Liver (tissue), 9 donors: Measurements from ENCODE around the gene NTN1. TPM values are rescaled to one million over a fixed set of nuclear protein-coding genes. Genes with fewer than 3 reads are reported as not detected.

Experiments used
- DNase-seq: peaks from one replicate; pipeline ENCODE4 v3.0.0-alpha.2; 2017; ENCODE audit warnings: low spot score
- H3K27ac ChIP-seq, 2 donors: one replicate each; pipeline ENCODE4 v1.7.0; 2013; ENCODE audit warnings: inconsistent platforms in 2 of 2, low read length in 2 of 2, control low read depth in 1 of 2, low read depth in 1 of 2, mild to moderate bottlenecking in 1 of 2
- H3K27me3 ChIP-seq, 4 donors: one replicate each; pipeline versions ENCODE4 v1.6.1 to v1.7.0; 2013; ENCODE audit warnings: low read length in 3 of 4, inconsistent platforms in 1 of 4, mild to moderate bottlenecking in 1 of 4, moderate library complexity in 1 of 4; ENCODE audit not compliant: control insufficient read depth in 4 of 4, insufficient read depth in 4 of 4
- H3K36me3 ChIP-seq, 4 donors: one replicate each; pipeline versions ENCODE4 v1.6.1 to v1.7.0; 2013; ENCODE audit warnings: low read length in 3 of 4, mild to moderate bottlenecking in 3 of 4, low read depth in 1 of 4, moderate library complexity in 1 of 4; ENCODE audit not compliant: control insufficient read depth in 4 of 4, insufficient read depth in 3 of 4
- H3K4me1 ChIP-seq, 4 donors: one replicate each; pipeline versions ENCODE4 v1.6.1 to v1.7.0; 2013; ENCODE audit warnings: low read length in 3 of 4, mild to moderate bottlenecking in 3 of 4, moderate library complexity in 1 of 4; ENCODE audit not compliant: control insufficient read depth in 4 of 4, insufficient read depth in 4 of 4
- H3K4me3 ChIP-seq, 3 donors: one replicate each; pipeline versions ENCODE4 v1.6.1 to v1.7.0; 2013; ENCODE audit warnings: low read length in 3 of 3, control low read depth in 1 of 3, low read depth in 1 of 3, mild to moderate bottlenecking in 1 of 3
- H3K9ac ChIP-seq, 2 donors: one replicate each; pipeline ENCODE4 v1.7.0; 2013; ENCODE audit warnings: low read length in 2 of 2, mild to moderate bottlenecking in 2 of 2, moderate library complexity in 2 of 2, control low read depth in 1 of 2, low read depth in 1 of 2
- H3K9me3 ChIP-seq, 4 donors: one replicate each; pipeline versions ENCODE4 v1.6.1 to v1.7.0; 2013; ENCODE audit warnings: low read length in 3 of 4; ENCODE audit not compliant: control insufficient read depth in 4 of 4
- ATF3 ChIP-seq: IDR thresholded peaks from 2 replicates; pipeline ENCODE4 v1.6.1; 2016; ENCODE audit warnings: antibody characterized with exemption
- CTCF ChIP-seq: fragments of 150-350 bp; IDR thresholded peaks from 2 replicates; pipeline ENCODE4 v1.5.1; 2017; ENCODE audit warnings: improper control_type of control experiment, low read depth, low read length; ENCODE audit not compliant: missing input control
- EGR1 ChIP-seq, 2 donors: IDR thresholded peaks; 2 replicates each; pipeline ENCODE4 v1.6.1; 2016 to 2018; ENCODE audit warnings: antibody characterized with exemption in 2 of 2, low read depth in 2 of 2
- FOXA1 ChIP-seq: IDR thresholded peaks from 2 replicates; pipeline ENCODE4 v1.6.1; 2016; ENCODE audit warnings: antibody characterized with exemption
- FOXA2 ChIP-seq: IDR thresholded peaks from 2 replicates; pipeline ENCODE4 v1.6.1; 2016; ENCODE audit warnings: antibody characterized with exemption
- GABPA ChIP-seq, 2 donors: IDR thresholded peaks in 1 of 2; conservative IDR thresholded peaks in 1 of 2; 2 replicates each; pipeline ENCODE4 v1.6.1; 2016; ENCODE audit warnings: antibody characterized with exemption in 2 of 2, mild to moderate bottlenecking in 1 of 2, moderate library complexity in 1 of 2
- HNF4A ChIP-seq, 2 donors: conservative IDR thresholded peaks; 2 replicates each; pipeline ENCODE4 v1.6.1; 2016; ENCODE audit warnings: antibody characterized with exemption in 2 of 2, mild to moderate bottlenecking in 2 of 2
- HNF4G ChIP-seq: IDR thresholded peaks from 2 replicates; pipeline ENCODE4 v1.6.1; 2016; ENCODE audit warnings: antibody characterized with exemption
- JUND ChIP-seq, 2 donors: IDR thresholded peaks; 2 replicates each; pipeline ENCODE4 v1.6.1; 2016; ENCODE audit warnings: antibody characterized with exemption in 2 of 2
- MAX ChIP-seq: IDR thresholded peaks from 2 replicates; pipeline ENCODE4 v1.6.1; 2016; ENCODE audit warnings: antibody characterized with exemption
- NR2F2 ChIP-seq: IDR thresholded peaks from 2 replicates; pipeline ENCODE4 v1.6.1; 2016; ENCODE audit warnings: antibody characterized with exemption
- RAD21 ChIP-seq, 2 donors: IDR thresholded peaks; 2 replicates each; pipeline ENCODE4 v1.6.1; 2016; ENCODE audit warnings: antibody characterized with exemption in 2 of 2, mild to moderate bottlenecking in 2 of 2
- RXRA ChIP-seq, 2 donors: IDR thresholded peaks; 2 replicates each; pipeline ENCODE4 v1.6.1; 2017 to 2018; ENCODE audit warnings: antibody characterized with exemption in 2 of 2, mild to moderate bottlenecking in 1 of 2
- SP1 ChIP-seq: IDR thresholded peaks from 2 replicates; pipeline ENCODE4 v1.6.1; 2018; ENCODE audit warnings: antibody characterized with exemption, mild to moderate bottlenecking
- TAF1 ChIP-seq: conservative IDR thresholded peaks from 2 replicates; pipeline ENCODE4 v1.6.1; 2016; ENCODE audit warnings: antibody characterized with exemption, mild to moderate bottlenecking
- YY1 ChIP-seq: IDR thresholded peaks from 2 replicates; pipeline ENCODE4 v1.6.1; 2016; ENCODE audit warnings: antibody characterized with exemption, mild to moderate bottlenecking
- WGBS: extraction: QIAGEN DNeasy Blood & Tissue Kit; methylation state at CpG from one replicate; pipeline ENCODE4 v1.1.7; 2013; 5-methylcytosine and 5-hydroxymethylcytosine counted together
- polyA plus RNA-seq, 2 donors: library from polyadenylated mRNA; stranded (reverse) in 1 of 2; unstranded in 1 of 2; fragments of 200-250 nt in 1 of 2; fragments of >200 nt in 1 of 2; fragmentation: Nextera tagmentation in 1 of 2; extraction: Ambion mirVana in 1 of 2; gene quantifications; one replicate each; pipeline versions ENCODE4 v1.2.1 to v1.2.3, GENCODE V29; 2013 to 2015
- total RNA-seq, 2 donors: library from RNA; depleted of rRNA; stranded (reverse); fragments of >200 nt; gene quantifications; one replicate each; pipeline ENCODE4 v1.2.3, GENCODE V29; 2014
- TF ChIP-seq, protein P1 (sequence below): IDR thresholded peaks from 2 replicates; pipeline ENCODE4 v1.6.1; 2016; ENCODE audit warnings: antibody characterized with exemption
- TF ChIP-seq, protein P2 (sequence below): IDR thresholded peaks from 2 replicates; pipeline ENCODE4 v1.6.1; 2016; ENCODE audit warnings: antibody characterized with exemption, mild to moderate bottlenecking
- donor health status: healthy.
- donor health status: healthy.
- donor health status: healthy.
- donor health status: healthy.
- donor health status: healthy.

The NTN1 gene
- total and polyA plus RNA-seq, 4 donors = 0.14 to 8.7 (median 4.3) TPM

GRCh38 chr17:9204637-9205329, 183.5 kb downstream of the NTN1 start:
- TF ChIP-seq FOXA1 (no peak), MAX (no peak), GABPA (IDR thresholded peaks at IDR 0.05 in 1 of 2, conservative IDR thresholded peaks at IDR 0.05 in 1 of 2) (no peak), YY1 (no peak), EGR1 (IDR thresholded peaks at IDR 0.05; ENCODE audit: low read depth in 2 of 2) (no peak), RXRA (IDR thresholded peaks at IDR 0.05) (no peak), RAD21 (IDR thresholded peaks at IDR 0.05) (no peak), CTCF (no peak), TAF1 (no peak), FOXA2 (no peak), ATF3 (no peak), JUND (IDR thresholded peaks at IDR 0.05) (no peak), HNF4A (conservative IDR thresholded peaks at IDR 0.05) (no peak), HNF4G (no peak), NR2F2 (no peak), SP1 (no peak)
- TF ChIP-seq, protein P1, sequence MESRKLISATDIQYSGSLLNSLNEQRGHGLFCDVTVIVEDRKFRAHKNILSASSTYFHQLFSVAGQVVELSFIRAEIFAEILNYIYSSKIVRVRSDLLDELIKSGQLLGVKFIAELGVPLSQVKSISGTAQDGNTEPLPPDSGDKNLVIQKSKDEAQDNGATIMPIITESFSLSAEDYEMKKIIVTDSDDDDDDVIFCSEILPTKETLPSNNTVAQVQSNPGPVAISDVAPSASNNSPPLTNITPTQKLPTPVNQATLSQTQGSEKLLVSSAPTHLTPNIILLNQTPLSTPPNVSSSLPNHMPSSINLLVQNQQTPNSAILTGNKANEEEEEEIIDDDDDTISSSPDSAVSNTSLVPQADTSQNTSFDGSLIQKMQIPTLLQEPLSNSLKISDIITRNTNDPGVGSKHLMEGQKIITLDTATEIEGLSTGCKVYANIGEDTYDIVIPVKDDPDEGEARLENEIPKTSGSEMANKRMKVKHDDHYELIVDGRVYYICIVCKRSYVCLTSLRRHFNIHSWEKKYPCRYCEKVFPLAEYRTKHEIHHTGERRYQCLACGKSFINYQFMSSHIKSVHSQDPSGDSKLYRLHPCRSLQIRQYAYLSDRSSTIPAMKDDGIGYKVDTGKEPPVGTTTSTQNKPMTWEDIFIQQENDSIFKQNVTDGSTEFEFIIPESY = no peak
- TF ChIP-seq, protein P2, sequence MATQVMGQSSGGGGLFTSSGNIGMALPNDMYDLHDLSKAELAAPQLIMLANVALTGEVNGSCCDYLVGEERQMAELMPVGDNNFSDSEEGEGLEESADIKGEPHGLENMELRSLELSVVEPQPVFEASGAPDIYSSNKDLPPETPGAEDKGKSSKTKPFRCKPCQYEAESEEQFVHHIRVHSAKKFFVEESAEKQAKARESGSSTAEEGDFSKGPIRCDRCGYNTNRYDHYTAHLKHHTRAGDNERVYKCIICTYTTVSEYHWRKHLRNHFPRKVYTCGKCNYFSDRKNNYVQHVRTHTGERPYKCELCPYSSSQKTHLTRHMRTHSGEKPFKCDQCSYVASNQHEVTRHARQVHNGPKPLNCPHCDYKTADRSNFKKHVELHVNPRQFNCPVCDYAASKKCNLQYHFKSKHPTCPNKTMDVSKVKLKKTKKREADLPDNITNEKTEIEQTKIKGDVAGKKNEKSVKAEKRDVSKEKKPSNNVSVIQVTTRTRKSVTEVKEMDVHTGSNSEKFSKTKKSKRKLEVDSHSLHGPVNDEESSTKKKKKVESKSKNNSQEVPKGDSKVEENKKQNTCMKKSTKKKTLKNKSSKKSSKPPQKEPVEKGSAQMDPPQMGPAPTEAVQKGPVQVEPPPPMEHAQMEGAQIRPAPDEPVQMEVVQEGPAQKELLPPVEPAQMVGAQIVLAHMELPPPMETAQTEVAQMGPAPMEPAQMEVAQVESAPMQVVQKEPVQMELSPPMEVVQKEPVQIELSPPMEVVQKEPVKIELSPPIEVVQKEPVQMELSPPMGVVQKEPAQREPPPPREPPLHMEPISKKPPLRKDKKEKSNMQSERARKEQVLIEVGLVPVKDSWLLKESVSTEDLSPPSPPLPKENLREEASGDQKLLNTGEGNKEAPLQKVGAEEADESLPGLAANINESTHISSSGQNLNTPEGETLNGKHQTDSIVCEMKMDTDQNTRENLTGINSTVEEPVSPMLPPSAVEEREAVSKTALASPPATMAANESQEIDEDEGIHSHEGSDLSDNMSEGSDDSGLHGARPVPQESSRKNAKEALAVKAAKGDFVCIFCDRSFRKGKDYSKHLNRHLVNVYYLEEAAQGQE = no peak
- 84% methylated on average over 5 of the region's 5 CpGs for WGBS
- no peaks in the 10 kb centered on the region for H3K9me3 ChIP-seq
- H3K9ac ChIP-seq = no peak overlapping the region
- H3K4me3 ChIP-seq = no peak overlapping the region
- no peaks in the 10 kb centered on the region for H3K36me3 ChIP-seq
- H3K4me1 ChIP-seq = peaks cover 8 to 27% (median 21%) of the 10 kb centered on the region in 4 donors
- no peak overlapping the region for H3K27ac ChIP-seq
- H3K27me3 ChIP-seq = no peaks in the 10 kb centered on the region
- DNase-seq = no peak
